OCI-LY3 (cell line): ENCODE results near the gene CD163.

ENCODE experiments used
- H2AFZ ChIP-seq: fragments of 200-600, 300-600 bp; shearing (Covaris generic); 2 replicates; pipeline ENCODE4 v1.6.0; 2014; ENCODE audit warnings: antibody characterized with exemption, low read depth, low read length
- H3K27ac ChIP-seq: fragments of 200-600, 300-600 bp; sonication (generic); 2 replicates; pipeline ENCODE4 v1.5.1; 2014; ENCODE audit warnings: mild to moderate bottlenecking, low read length, moderate library complexity, mixed read lengths
- H3K27me3 ChIP-seq: fragments of 200-600, 300-600 bp; sonication (generic); 2 replicates; pipeline ENCODE4 v1.6.1; 2014; ENCODE audit warnings: low read depth, low read length, mixed read lengths
- H3K36me3 ChIP-seq: fragments of 200-600, 300-600 bp; sonication (generic); replicated peaks from 2 replicates; pipeline ENCODE3; 2014; ENCODE audit warnings: low read depth, low read length, mixed read lengths
- H3K4me1 ChIP-seq: fragments of 300-600, 200-600 bp; sonication (generic); 2 replicates; pipeline ENCODE4 v1.6.1; 2014; ENCODE audit warnings: low read length, mixed read lengths
- H3K4me2 ChIP-seq: fragments of 200-600, 300-600 bp; sonication (generic); 2 replicates; pipeline ENCODE4 v1.6.1; 2014; ENCODE audit warnings: low read length, mixed read lengths
- H3K4me3 ChIP-seq: fragments of 300-600, 200-600 bp; sonication (generic); 2 replicates; pipeline ENCODE4 v1.5.1; 2014; ENCODE audit warnings: antibody characterized with exemption, mild to moderate bottlenecking, low read length, moderate library complexity
- H3K79me2 ChIP-seq: fragments of 300-600, 200-600 bp; shearing (Covaris generic); 2 replicates; pipeline ENCODE4 v1.6.1; 2014; ENCODE audit warnings: mild to moderate bottlenecking, low read length, mixed read lengths
- H3K9ac ChIP-seq: fragments of 300-600, 200-600 bp; shearing (Covaris generic); 2 replicates; pipeline ENCODE4 v1.6.0; 2014; ENCODE audit warnings: mild to moderate bottlenecking, low read length, moderate library complexity
- H3K9me3 ChIP-seq: fragments of 200-600, 300-600 bp; shearing (Covaris generic); 2 replicates; pipeline ENCODE4 v1.6.1; 2014; ENCODE audit warnings: low read length, mixed read lengths; ENCODE audit not compliant: insufficient read depth
- H4K20me1 ChIP-seq: fragments of 200-600, 300-600 bp; sonication (generic); 2 replicates; pipeline ENCODE4 v1.6.1; 2016; ENCODE audit warnings: low read length, mixed read lengths; ENCODE audit not compliant: insufficient read depth
- CTCF ChIP-seq: fragments of 200-600, 300-600 bp; sonication (generic); IDR thresholded peaks from 2 replicates; pipeline ENCODE4 v1.5.1; 2014; ENCODE audit warnings: antibody characterized with exemption, low read length, low read depth
- EZH2phosphoT487 ChIP-seq: fragments of 200-600 bp; shearing (Covaris generic); IDR thresholded peaks from 2 replicates; pipeline ENCODE4 v1.6.1; 2018; ENCODE audit warnings: antibody characterized with exemption, mixed run types, low read depth

The CD163 gene

GRCh38 chr12:7434670-7435069 lies 68.9 kb downstream of the CD163 start:
- Histone ChIP-seq H3K36me3 (no peaks in the 10 kb centered on the region), H3K4me1 (peaks cover 13% of the 10 kb centered on the region), H3K4me2 (peak overlapping the region; percentile 33; the same call in 1 of the 2 replicates), H3K79me2 (no peaks in the 10 kb centered on the region), H3K4me3 (no peak overlapping the region), H3K27ac (no peak overlapping the region), H2AFZ (no peak overlapping the region), H3K27me3 (peaks cover 30% of the 10 kb centered on the region), H3K9ac (no peak overlapping the region), H3K9me3 (no peaks in the 10 kb centered on the region), H4K20me1 (no peaks in the 10 kb centered on the region)
- TF ChIP-seq CTCF (no peak), EZH2phosphoT487 (no peak)

GRCh38 chr12:7433276-7433822 lies 70.2 kb downstream of the CD163 start:
- H3K9ac ChIP-seq: no peak overlapping the region
- H2AFZ ChIP-seq: no peak overlapping the region
- H3K27me3 ChIP-seq: peaks cover 35% of the 10 kb centered on the region
- H3K79me2 ChIP-seq: no peaks in the 10 kb centered on the region
- H3K4me3 ChIP-seq: no peak overlapping the region
- H3K27ac ChIP-seq: no peak overlapping the region
- TF ChIP-seq CTCF (no peak), EZH2phosphoT487 (no peak)
- H3K4me2 ChIP-seq: no peak overlapping the region
- H4K20me1 ChIP-seq: no peaks in the 10 kb centered on the region
- H3K36me3 ChIP-seq: no peaks in the 10 kb centered on the region
- no peaks in the 10 kb centered on the region for H3K9me3 ChIP-seq
- H3K4me1 ChIP-seq: peaks cover 13% of the 10 kb centered on the region

- Histone ChIP-seq H3K79me2 (no peaks in the 10 kb centered on the region), H3K4me1 (peaks cover 13% of the 10 kb centered on the region), H4K20me1 (no peaks in the 10 kb centered on the region), H3K4me2 (no peak overlapping the region), H3K27ac (no peak overlapping the region), H3K9me3 (no peaks in the 10 kb centered on the region), H3K27me3 (peaks cover 39% of the 10 kb centered on the region), H3K36me3 (no peaks in the 10 kb centered on the region), H3K9ac (no peak overlapping the region), H2AFZ (no peak overlapping the region), H3K4me3 (no peak overlapping the region)
- TF ChIP-seq CTCF: no peak
- TF ChIP-seq EZH2phosphoT487: no peak
These were observed 71.4 kb downstream of the CD163 start for GRCh38 chr12:7431993-7432685.
